GM21528 (cell line): Measurements from ENCODE around the gene ATP11A.

ENCODE experiments used
- ATAC-seq: cut with Tn5 transposase; IDR thresholded peaks from one replicate; pipeline ENCODE4 v1.9.1; 2021; ENCODE audit warnings: mild to moderate bottlenecking, moderate library complexity; ENCODE audit not compliant: unreplicated experiment, low FRiP score

The ATP11A gene

GRCh38 chr13:112870737-112871287, 181.0 kb downstream of the ATP11A start:
- ATAC-seq: no peak

- no peak for ATAC-seq
Observed at GRCh38 chr13:112871742-112872141, 181.9 kb downstream of the ATP11A start.

- peak; percentile 40 for ATAC-seq
Observed at GRCh38 chr13:112872657-112873631, 183.1 kb downstream of the ATP11A start.

- ATAC-seq: peak; percentile 88
Observed at GRCh38 chr13:112873851-112874750, 184.3 kb downstream of the ATP11A start.

- no peak for ATAC-seq
Observed at GRCh38 chr13:112874751-112875300, 185.0 kb downstream of the ATP11A start.

GRCh38 chr13:112875627-112876026, 185.8 kb downstream of the ATP11A start:
- no peak for ATAC-seq

- no peak for ATAC-seq
Observed at GRCh38 chr13:112876305-112877000, 186.6 kb downstream of the ATP11A start.

- no peak for ATAC-seq
Observed at GRCh38 chr13:112877066-112877465, 187.2 kb downstream of the ATP11A start.

GRCh38 chr13:112877539-112877938, 187.7 kb downstream of the ATP11A start:
- no peak for ATAC-seq

- no peak for ATAC-seq
Observed at GRCh38 chr13:112877976-112878955, 188.4 kb downstream of the ATP11A start.

GRCh38 chr13:112879283-112879833, 189.5 kb downstream of the ATP11A start:
- ATAC-seq: no peak

- ATAC-seq: no peak
Observed at GRCh38 chr13:112880221-112880641, 190.4 kb downstream of the ATP11A start.

GRCh38 chr13:112880976-112881540, 191.2 kb downstream of the ATP11A start:
- ATAC-seq: no peak

GRCh38 chr13:112881656-112882554, 192.1 kb downstream of the ATP11A start:
- ATAC-seq: no peak

GRCh38 chr13:112882555-112883024, 192.8 kb downstream of the ATP11A start:
- ATAC-seq: no peak

GRCh38 chr13:112883241-112883945, 193.6 kb downstream of the ATP11A start:
- ATAC-seq: no peak
